Measurements from ENCODE around the gene UBA6.
"Not testable (repeated sequence)": the region's sequence is repeated elsewhere in the genome, so short reads cannot be mapped to it uniquely, and the experiment has no call there.

The UBA6 gene

GRCh38 chr4:67659065-67659464, 41.9 kb downstream of the UBA6 start:
- DNase-seq, result no peak

GRCh38 chr4:67658302-67658701, 42.7 kb downstream of the UBA6 start:
- no peak for DNase-seq

- DNase-seq, result no peak
These were observed 49.4 kb downstream of the UBA6 start for GRCh38 chr4:67651536-67651935.

GRCh38 chr4:67638136-67638535, 62.8 kb downstream of the UBA6 start:
- no peak for DNase-seq

- DNase-seq, result not testable (repeated sequence)
These were observed 64.0 kb downstream of the UBA6 start for GRCh38 chr4:67636978-67637377.

GRCh38 chr4:67635331-67635730, 65.6 kb downstream of the UBA6 start:
- no peak for DNase-seq

GRCh38 chr4:67634741-67635140, 66.2 kb downstream of the UBA6 start:
- DNase-seq, result no peak

GRCh38 chr4:67632492-67632891, 68.5 kb downstream of the UBA6 start:
- no peak for DNase-seq

GRCh38 chr4:67624939-67625338, 76.0 kb downstream of the UBA6 start:
- no peak for DNase-seq

- no peak for DNase-seq
These were observed 84.5 kb downstream of the UBA6 start for GRCh38 chr4:67616478-67616877.

GRCh38 chr4:67615119-67615518, 85.8 kb downstream of the UBA6 start:
- no peak for DNase-seq

GRCh38 chr4:67614186-67614585, 86.8 kb downstream of the UBA6 start:
- DNase-seq, result no peak

GRCh38 chr4:67608027-67608426, 92.9 kb downstream of the UBA6 start:
- peak; percentile 1 for DNase-seq

- peak; percentile 1 for DNase-seq
These were observed 96.2 kb downstream of the UBA6 start for GRCh38 chr4:67604749-67605148.

- no peak for DNase-seq
These were observed 97.0 kb downstream of the UBA6 start for GRCh38 chr4:67604029-67604381.

- DNase-seq, result no peak
These were observed 97.5 kb downstream of the UBA6 start for GRCh38 chr4:67603310-67604028.

GRCh38 chr4:67593741-67594175, 107.2 kb downstream of the UBA6 start:
- peak; percentile 26 for DNase-seq

- DNase-seq, result no peak
These were observed 113.8 kb downstream of the UBA6 start for GRCh38 chr4:67587156-67587555.

GRCh38 chr4:67584496-67584895, 116.5 kb downstream of the UBA6 start:
- no peak for DNase-seq

- DNase-seq, result no peak
These were observed 119.0 kb downstream of the UBA6 start for GRCh38 chr4:67581913-67582312.

GRCh38 chr4:67581208-67581857, 119.6 kb downstream of the UBA6 start:
- DNase-seq, result no peak

GRCh38 chr4:67580577-67580976, 120.4 kb downstream of the UBA6 start:
- DNase-seq, result no peak

- DNase-seq, result no peak
These were observed 124.4 kb downstream of the UBA6 start for GRCh38 chr4:67576538-67576937.

GRCh38 chr4:67576059-67576466, 124.9 kb downstream of the UBA6 start:
- no peak for DNase-seq

Data from fibroblast of skin of right biceps (primary cell).